SK-N-MC (cell line): Measurements from ENCODE around the gene VANGL2.

Source experiments
- EZH2 ChIP-seq: fragments of 200-600 bp; sonication (generic); IDR thresholded peaks from one replicate; pipeline ENCODE4 v1.6.1; 2017; ENCODE audit warnings: antibody characterized with exemption
- FOXP2 ChIP-seq: optimal IDR thresholded peaks from 2 replicates; pipeline ENCODE3; 2011; ENCODE audit warnings: mild to moderate bottlenecking, moderate library complexity; ENCODE audit not compliant: insufficient read depth; ENCODE audit errors: extremely low read length, control extremely low read depth
- POLR2AphosphoS5 ChIP-seq: IDR thresholded peaks from 2 replicates; pipeline ENCODE4 v1.6.1; 2012; ENCODE audit warnings: mild to moderate bottlenecking, low read depth, low read length, borderline replicate concordance

GRCh38 chr1:160451119-160451858 lies 50.9 kb downstream of the VANGL2 start:
- no peak for TF ChIP-seq POLR2AphosphoS5
- no peak for TF ChIP-seq EZH2
- TF ChIP-seq FOXP2, result no peak
